ENCODE data around the gene CDCA8. TPM values are rescaled to one million over a fixed set of nuclear protein-coding genes. Genes with fewer than 3 reads are reported as not detected.

Gene CDCA8
- total RNA-seq, 1 donor from 2014 or later = 2.9 TPM

GRCh38 chr1:37672136-37672870 lies 20.0 kb upstream of the CDCA8 start:
- no peak for TF ChIP-seq CTCF (IDR thresholded peaks at IDR 0.05)
- H3K4me1 Mint-ChIP-seq = peaks cover 23% of the 10 kb centered on the region
- no peaks in the 10 kb centered on the region for H3K36me3 Mint-ChIP-seq (ENCODE audit: low read depth)
- intact Hi-C loops (cut with micrococcal nuclease) = no loop called here
- DNase-seq = no peak
- CTCF ChIA-PET = interaction anchor here (1.0 kb wide), 1 partner anchor 9 kb away, joined by 3 read pairs; no protein-coding TSS in a partner anchor
- H3K9me3 Mint-ChIP-seq = no peaks in the 10 kb centered on the region
- H3K4me3 Mint-ChIP-seq = no peak overlapping the region
- ATAC-seq (ENCODE audit: low read depth) = no peak
- peaks cover 6% of the 10 kb centered on the region for H3K27me3 Mint-ChIP-seq
- no peak overlapping the region for H3K27ac Mint-ChIP-seq
- POLR2A ChIA-PET = no interaction called here

GRCh38 chr1:37673920-37674319 lies 18.4 kb upstream of the CDCA8 start:
- Mint-ChIP-seq H3K4me3 (no peak overlapping the region), H3K27me3 (peaks cover 6% of the 10 kb centered on the region), H3K27ac (no peak overlapping the region), H3K9me3 (no peaks in the 10 kb centered on the region), H3K36me3 (ENCODE audit: low read depth) (no peaks in the 10 kb centered on the region), H3K4me1 (peaks cover 28% of the 10 kb centered on the region)
- POLR2A ChIA-PET = interaction anchor here (1.0 kb wide), 1 partner anchor 15 kb away, joined by 4 read pairs; no protein-coding TSS in a partner anchor
- CTCF ChIA-PET = interaction anchor here (3.3 kb wide), 1 partner anchor 70 kb away, joined by 15 read pairs; no protein-coding TSS in a partner anchor
- no peak for DNase-seq
- ATAC-seq (ENCODE audit: low read depth) = no peak
- no peak for TF ChIP-seq CTCF (IDR thresholded peaks at IDR 0.05)
- intact Hi-C loops (cut with micrococcal nuclease) = no loop called here

GRCh38 chr1:37676281-37677142 lies 15.8 kb upstream of the CDCA8 start:
- Mint-ChIP-seq H3K27me3 (peaks cover 5% of the 10 kb centered on the region), H3K36me3 (ENCODE audit: low read depth) (peaks cover 7% of the 10 kb centered on the region), H3K27ac (peak overlapping the region; percentile 92), H3K4me3 (peak overlapping the region; percentile 59), H3K4me1 (peaks cover 28% of the 10 kb centered on the region), H3K9me3 (no peaks in the 10 kb centered on the region)
- DNase-seq = no peak
- TF ChIP-seq CTCF (IDR thresholded peaks at IDR 0.05) = no peak
- CTCF ChIA-PET = interaction anchor here (1.1 to 3.3 kb wide), 3 partner anchors 14 to 183 kb away, joined by 3 to 15 read pairs (median 4); a partner anchor contains a TSS
- intact Hi-C loops (cut with micrococcal nuclease) = no loop called here
- ATAC-seq (ENCODE audit: low read depth) = peak; percentile 54
- POLR2A ChIA-PET = interaction anchor here (1.1 to 2.7 kb wide), 2 partner anchors 15 to 78 kb away, joined by 6 to 10 read pairs; partner anchors contain the start of gene CDCA8

GRCh38 chr1:37677143-37677439 lies 15.2 kb upstream of the CDCA8 start:
- Mint-ChIP-seq H3K27me3 (peaks cover 3% of the 10 kb centered on the region), H3K9me3 (no peaks in the 10 kb centered on the region), H3K27ac (peak overlapping the region; percentile 92), H3K4me1 (peaks cover 29% of the 10 kb centered on the region), H3K36me3 (ENCODE audit: low read depth) (peaks cover 8% of the 10 kb centered on the region), H3K4me3 (no peak overlapping the region)
- POLR2A ChIA-PET = interaction anchor here (2.7 kb wide), 1 partner anchor 14 kb away, joined by 10 read pairs; the partner anchor contains the start of gene CDCA8
- no peak for DNase-seq
- no peak for TF ChIP-seq CTCF (IDR thresholded peaks at IDR 0.05)
- intact Hi-C loops (cut with micrococcal nuclease) = no loop called here
- CTCF ChIA-PET = interaction anchor here (1.6 to 3.3 kb wide), 2 partner anchors 13 to 73 kb away, joined by 4 to 15 read pairs; a partner anchor contains a TSS
- ATAC-seq (ENCODE audit: low read depth) = no peak

- no peaks in the 10 kb centered on the region for H3K9me3 Mint-ChIP-seq
- ChIA-PET POLR2A (interaction anchor here (2.7 kb wide), 1 partner anchor 13 kb away, joined by 10 read pairs; the partner anchor contains the start of gene CDCA8), CTCF (interaction anchor here (1.6 to 8.9 kb wide), 2 partner anchors 13 to 77 kb away, joined by 4 to 181 read pairs; a partner anchor contains a TSS)
- H3K4me1 Mint-ChIP-seq = peaks cover 31% of the 10 kb centered on the region
- peaks cover 15% of the 10 kb centered on the region for H3K36me3 Mint-ChIP-seq (ENCODE audit: low read depth)
- no peak overlapping the region for H3K4me3 Mint-ChIP-seq
- H3K27ac Mint-ChIP-seq = no peak overlapping the region
- no peaks in the 10 kb centered on the region for H3K27me3 Mint-ChIP-seq
- TF ChIP-seq CTCF (IDR thresholded peaks at IDR 0.05) = no peak
- no peak for ATAC-seq (ENCODE audit: low read depth)
- no peak for DNase-seq
- intact Hi-C loops (cut with micrococcal nuclease) = no loop called here
Observed at GRCh38 chr1:37677808-37678207, 14.5 kb upstream of the CDCA8 start.

All from activated B cell treated with CpG ODN at 0.5 μM for 24 hours (primary cell).